ENCODE data around the gene RBBP4.

- TF ChIP-seq EZH2 (IDR thresholded peaks at IDR 0.05; ENCODE audit: insufficient read depth, poor library complexity, severe bottlenecking) (no peak), EZH2phosphoT487 (IDR thresholded peaks at IDR 0.05; ENCODE audit: insufficient read depth, low read depth) (no peak)
These were observed 23.3 kb upstream of the RBBP4 start for GRCh38 chr1:32627596-32628162.
